H1 (cell line): ENCODE data around the gene POPDC2. TPM values are rescaled to one million over a fixed set of nuclear protein-coding genes. Genes with fewer than 3 reads are reported as not detected.

Experiments used
- CTCF ChIA-PET: fragments of 300-600 bp; sonication (Branson Sonifier 250); formaldehyde crosslinking; loops from one replicate; lab custom pipeline; 2021; ENCODE audit not compliant: partially characterized antibody; lab: Charles Lee
- POLR2A ChIA-PET: fragments of 300-600 bp; sonication (Branson Sonifier 250); formaldehyde crosslinking; loops from one replicate; lab custom pipeline; 2021; ENCODE audit warnings: inconsistent platforms; ENCODE audit not compliant: partially characterized antibody; lab: Charles Lee
- DNase-seq, 2 experiments: peaks; one replicate each; pipeline versions ENCODE4 v3.0.0 to v3.0.0-alpha.2; 2010 to 2022; ENCODE audit warnings: low spot score in 2 of 2, low read depth in 1 of 2, mixed read lengths in 1 of 2
- FAIRE-seq: peaks from 2 replicates; lab custom pipeline; 2011; peaks lifted over from hg19 to GRCh38; lab: Jason Lieb, UNC
- H2AFZ ChIP-seq: 2 replicates; pipeline ENCODE4 v1.8.1; 2012; ENCODE audit warnings: low read length, inconsistent platforms
- H2AK5ac ChIP-seq: 2 replicates; pipeline ENCODE4 v1.6.1; 2013; ENCODE audit warnings: low read depth, low read length
- H2BK120ac ChIP-seq: replicated peaks from 2 replicates; pipeline ENCODE3; 2013; ENCODE audit warnings: low read depth, low read length, inconsistent platforms
- H2BK12ac ChIP-seq: 2 replicates; pipeline ENCODE4 v1.6.1; 2013; ENCODE audit warnings: low read depth, low read length
- H2BK15ac ChIP-seq: 2 replicates; pipeline ENCODE4 v1.6.1; 2013; ENCODE audit warnings: low read length
- H2BK20ac ChIP-seq: 2 replicates; pipeline ENCODE4 v1.6.1; 2013; ENCODE audit warnings: low read length
- H2BK5ac ChIP-seq: 2 replicates; pipeline ENCODE4 v1.6.1; 2013; ENCODE audit warnings: low read depth, low read length
- H3K14ac ChIP-seq: 2 replicates; pipeline ENCODE4 v1.6.1; 2013; ENCODE audit warnings: inconsistent platforms; ENCODE audit not compliant: insufficient read length
- H3K18ac ChIP-seq: 2 replicates; pipeline ENCODE4 v1.6.1; 2013; ENCODE audit warnings: low read length; ENCODE audit errors: extremely low read depth
- H3K23ac ChIP-seq: 2 replicates; pipeline ENCODE4 v1.6.1; 2013; ENCODE audit warnings: inconsistent platforms; ENCODE audit not compliant: insufficient read length
- H3K23me2 ChIP-seq: 2 replicates; pipeline ENCODE4 v1.6.1; 2013; ENCODE audit warnings: low read depth, low read length
- H3K27ac ChIP-seq: 2 replicates; pipeline ENCODE4 v1.6.1; 2011; ENCODE audit warnings: low read depth, low read length, inconsistent platforms
- H3K27me3 ChIP-seq, 4 experiments: replicated peaks in 1 of 4; 1 replicate in 1 of 4; 2 replicates in 3 of 4; pipeline versions ENCODE4 v1.6.1 to v1.8.1; 2011 to 2013; ENCODE audit warnings: low read length in 3 of 4, mild to moderate bottlenecking in 3 of 4, inconsistent platforms in 2 of 4, mixed read lengths in 2 of 4, moderate library complexity in 1 of 4; ENCODE audit not compliant: control insufficient read depth in 3 of 4, insufficient read depth in 3 of 4; ENCODE audit errors: extremely low read depth in 1 of 4
- H3K36me3 ChIP-seq, 4 experiments: 2 replicates each; pipeline versions ENCODE4 v1.6.1 to v1.8.1; 2011 to 2013; ENCODE audit warnings: mild to moderate bottlenecking in 4 of 4, low read length in 3 of 4, moderate library complexity in 2 of 4, control low read depth in 1 of 4, inconsistent platforms in 1 of 4; ENCODE audit not compliant: insufficient read depth in 4 of 4, control insufficient read depth in 2 of 4
- H3K4ac ChIP-seq: replicated peaks from 2 replicates; pipeline ENCODE3; 2013; ENCODE audit warnings: low read length, low read depth, mixed read lengths, inconsistent platforms; ENCODE audit not compliant: insufficient read length
- H3K4me1 ChIP-seq, 4 experiments: replicated peaks in 1 of 4; 1 replicate in 1 of 4; 2 replicates in 3 of 4; pipeline versions ENCODE4 v1.6.1 to v1.8.1; 2011 to 2013; ENCODE audit warnings: low read length in 3 of 4, inconsistent platforms in 2 of 4, mixed read lengths in 1 of 4; ENCODE audit not compliant: insufficient read depth in 4 of 4, control insufficient read depth in 3 of 4
- H3K4me2 ChIP-seq, 2 experiments: 2 replicates each; pipeline versions ENCODE4 v1.6.1 to v1.8.1; 2011 to 2013; ENCODE audit warnings: low read depth in 2 of 2, low read length in 2 of 2, control low read depth in 1 of 2, inconsistent platforms in 1 of 2, mild to moderate bottlenecking in 1 of 2; ENCODE audit not compliant: insufficient read depth in 1 of 2
- H3K4me3 ChIP-seq, 4 experiments: fragments of 200-600, 300-600 bp in 1 of 4; sonication (generic), shearing (Covaris generic), sonication (Bioruptor Twin) in 1 of 4; 2 replicates each; pipeline versions ENCODE4 v1.5.1 to v1.8.1; 2011 to 2016; ENCODE audit warnings: low read length in 4 of 4, low read depth in 3 of 4, control low read depth in 2 of 4, inconsistent platforms in 2 of 4, mild to moderate bottlenecking in 2 of 4, mixed read lengths in 1 of 4, moderate library complexity in 1 of 4; ENCODE audit not compliant: insufficient read depth in 2 of 4; ENCODE audit errors: extremely low read depth in 1 of 4
- H3K56ac ChIP-seq: replicated peaks from 2 replicates; pipeline ENCODE3; 2013; ENCODE audit warnings: low read depth, mild to moderate bottlenecking, mixed read lengths, low read length, inconsistent platforms; ENCODE audit not compliant: insufficient read length
- H3K79me1 ChIP-seq: 2 replicates; pipeline ENCODE4 v1.6.1; 2013; ENCODE audit warnings: low read depth, low read length, control low read depth
- H3K79me2 ChIP-seq, 2 experiments: 2 replicates each; pipeline versions ENCODE4 v1.6.1 to v1.8.1; 2012 to 2013; ENCODE audit warnings: low read length in 2 of 2, mild to moderate bottlenecking in 2 of 2, inconsistent platforms in 1 of 2; ENCODE audit not compliant: insufficient read depth in 2 of 2, control insufficient read depth in 1 of 2
- H3K9ac ChIP-seq, 4 experiments: replicated peaks in 1 of 4; 1 replicate in 1 of 4; 2 replicates in 3 of 4; pipeline versions ENCODE4 v1.6.1 to v1.8.1; 2011 to 2013; ENCODE audit warnings: low read depth in 3 of 4, low read length in 3 of 4, control low read depth in 2 of 4, mild to moderate bottlenecking in 2 of 4, moderate library complexity in 2 of 4, inconsistent platforms in 1 of 4; ENCODE audit errors: extremely low read depth in 1 of 4
- H3K9me3 ChIP-seq, 2 experiments: 2 replicates each; pipeline versions ENCODE4 v1.6.1 to v1.8.1; 2012 to 2013; ENCODE audit warnings: mild to moderate bottlenecking in 2 of 2, moderate library complexity in 2 of 2, control low read depth in 1 of 2, inconsistent platforms in 1 of 2, low read depth in 1 of 2, low read length in 1 of 2, mixed read lengths in 1 of 2; ENCODE audit not compliant: insufficient read depth in 2 of 2
- H4K20me1 ChIP-seq, 2 experiments: replicated peaks in 1 of 2; 2 replicates each; pipeline versions ENCODE3 to v1.8.1; 2011 to 2013; ENCODE audit warnings: inconsistent platforms in 2 of 2, low read length in 2 of 2, mild to moderate bottlenecking in 1 of 2; ENCODE audit not compliant: insufficient read depth in 2 of 2, control insufficient read depth in 1 of 2
- H4K5ac ChIP-seq: 2 replicates; pipeline ENCODE4 v1.6.1; 2013; ENCODE audit warnings: low read length, low read depth, mixed read lengths, inconsistent platforms; ENCODE audit not compliant: insufficient read length
- H4K8ac ChIP-seq: 2 replicates; pipeline ENCODE4 v1.8.0; 2013; ENCODE audit warnings: mild to moderate bottlenecking, moderate library complexity, low read length, inconsistent platforms; ENCODE audit not compliant: insufficient read depth; ENCODE audit errors: extremely low read depth
- H4K91ac ChIP-seq: replicated peaks from 2 replicates; pipeline ENCODE3; 2013; ENCODE audit warnings: low read length, mixed read lengths, inconsistent platforms; ENCODE audit not compliant: insufficient read length
- BACH1 ChIP-seq: IDR thresholded peaks from 2 replicates; pipeline ENCODE4 v1.6.1; 2012; ENCODE audit warnings: low read length, improper control_type of control experiment
- CBX8 ChIP-seq: fragments of 300-800, 300-1000 bp; sonication (generic); IDR thresholded peaks from 2 replicates; pipeline ENCODE4 v1.7.1; 2016; ENCODE audit warnings: low read depth, low read length, borderline replicate concordance
- EP300 ChIP-seq, 2 experiments: IDR thresholded peaks; 1 replicate in 1 of 2; 2 replicates in 1 of 2; pipeline ENCODE4 v1.6.1; 2011 to 2012; ENCODE audit warnings: low read depth in 2 of 2, low read length in 2 of 2, mild to moderate bottlenecking in 2 of 2, borderline replicate concordance in 1 of 2, inconsistent platforms in 1 of 2, moderate library complexity in 1 of 2
- KDM4A ChIP-seq: IDR thresholded peaks from one replicate; pipeline ENCODE4 v1.7.1; 2012; ENCODE audit warnings: low read depth, mild to moderate bottlenecking, moderate library complexity, low read length, inconsistent platforms; ENCODE audit not compliant: severe bottlenecking
- MAFK ChIP-seq: IDR thresholded peaks from 2 replicates; pipeline ENCODE4 v1.6.1; 2012; ENCODE audit warnings: low read depth, mild to moderate bottlenecking, improper control_type of control experiment, low read length
- MAX ChIP-seq: IDR thresholded peaks from 2 replicates; pipeline ENCODE4 v1.6.1; 2012; ENCODE audit warnings: inconsistent platforms
- NRF1 ChIP-seq: IDR thresholded peaks from 2 replicates; pipeline ENCODE4 v1.6.1; 2011; ENCODE audit warnings: mild to moderate bottlenecking, low read depth, low read length, improper control_type of control experiment
- POLR2A ChIP-seq, 2 experiments: IDR thresholded peaks; 1 replicate in 1 of 2; 2 replicates in 1 of 2; pipeline ENCODE4 v1.6.1; 2011; ENCODE audit warnings: low read depth in 2 of 2, low read length in 2 of 2, mild to moderate bottlenecking in 2 of 2; ENCODE audit errors: control extremely low read depth in 1 of 2
- YY1 ChIP-seq: IDR thresholded peaks from 2 replicates; pipeline ENCODE4 v1.6.1; 2011; ENCODE audit warnings: low read depth, mild to moderate bottlenecking, low read length
- WGBS, 2 experiments: shearing (Covaris generic) in 1 of 2; methylation state at CpG; one replicate each; pipeline versions ENCODE4 v1.1.6 to v1.1.7; 2013 to 2015; ENCODE audit warnings: low lambda C conversion rate in 2 of 2, mixed read lengths in 2 of 2, inconsistent platforms in 1 of 2, low coverage in 1 of 2, missing lambda C conversion rate in 1 of 2; ENCODE audit not compliant: insufficient replicate concordance in 2 of 2, insufficient coverage in 1 of 2, insufficient read length in 1 of 2; ENCODE audit errors: extremely low coverage in 1 of 2, missing lambda C conversion rate in 1 of 2; 5-methylcytosine and 5-hydroxymethylcytosine counted together
- polyA plus RNA-seq, 7 experiments: library from polyadenylated mRNA; depleted of rRNA in 3 of 7; stranded (reverse) in 5 of 7; unstranded in 2 of 7; fragments of >200 nt in 5 of 7; fragments of 200-250 nt in 2 of 7; gene quantifications; 1 replicate in 5 of 7; 2 replicates in 1 of 7; 4 replicates in 1 of 7; pipeline versions ENCODE4 v1.2.1 to v1.2.3, GENCODE V29; 2011 to 2013; ENCODE audit warnings: missing spikeins in 2 of 7, mixed read lengths in 2 of 7
- total RNA-seq: library from RNA; stranded (reverse); fragmentation: NEBNext Ultra II Directional; extraction: Animal tissue kit (Norgen Biotek cat#: 25700); gene quantifications from 2 replicates; pipeline ENCODE4 v1.2.1, GENCODE V29; 2021

Gene POPDC2
- total and polyA plus RNA-seq, 2 of the 8 experiments (the other 6 are each of a cell fraction or from before 2014, with no cell fraction given): 0.65 to 1.1 TPM

GRCh38 chr3:119596398-119596797 lies 64.0 kb downstream of the POPDC2 start:
- no peak overlapping the region for H3K27ac ChIP-seq
- no peaks in the 10 kb centered on the region for H3K79me1 ChIP-seq
- H3K4ac ChIP-seq: no peak overlapping the region
- no peak overlapping the region for H3K4me3 ChIP-seq
- H3K23ac ChIP-seq: no peak overlapping the region
- no peak overlapping the region for H3K9ac ChIP-seq
- no peak for FAIRE-seq
- no peaks in the 10 kb centered on the region for H3K79me2 ChIP-seq
- H4K91ac ChIP-seq: no peak overlapping the region
- no peak overlapping the region for H2BK15ac ChIP-seq
- no peaks in the 10 kb centered on the region; a peak in 2 of 7 replicates for H3K4me1 ChIP-seq
- POLR2A ChIA-PET: interaction anchor here (0.5 to 1.0 kb wide), 2 partner anchors 18 to 498 kb away, joined by 3 read pairs; partner anchors contain the start of gene GSK3B
- H2AK5ac ChIP-seq: no peak overlapping the region
- TF ChIP-seq KDM4A (no peak), CBX8 (no peak), BACH1 (no peak), MAFK (no peak), MAX (no peak), POLR2A (IDR thresholded peaks at IDR 0.05; ENCODE audit: control extremely low read depth in 1 of 2, low read depth in 2 of 2, low read length in 2 of 2) (no peak), NRF1 (no peak), YY1 (no peak), EP300 (IDR thresholded peaks at IDR 0.05; ENCODE audit: borderline replicate concordance in 1 of 2, low read depth in 2 of 2, low read length in 2 of 2) (no peak)
- TF ChIP-seq, all 59 proteins: peak for 0
- no peak overlapping the region for H2AFZ ChIP-seq
- no peak overlapping the region for H2BK12ac ChIP-seq
- H2BK20ac ChIP-seq: no peak overlapping the region
- 91% methylated on average over 6 of the region's 6 CpGs; no CpG with 5 or more reads in 1 of the 2 experiments for WGBS, 2 experiments
- H4K8ac ChIP-seq: no peak overlapping the region
- H2BK120ac ChIP-seq: no peak overlapping the region
- no peak overlapping the region for H2BK5ac ChIP-seq
- H3K36me3 ChIP-seq: no peaks in the 10 kb centered on the region
- H3K23me2 ChIP-seq: no peaks in the 10 kb centered on the region; the same call in 1 of the 2 replicates
- no peaks in the 10 kb centered on the region for H3K9me3 ChIP-seq
- no peak for DNase-seq
- no peak overlapping the region for H3K56ac ChIP-seq
- H3K18ac ChIP-seq: no peak overlapping the region
- CTCF ChIA-PET: interaction anchor here (0.7 to 2.0 kb wide), 4 partner anchors 8 to 17 kb away, joined by 3 to 4 read pairs (median 3); no protein-coding TSS in a partner anchor
- no peaks in the 10 kb centered on the region for H3K27me3 ChIP-seq
- H4K20me1 ChIP-seq: no peaks in the 10 kb centered on the region
- H3K4me2 ChIP-seq: no peak overlapping the region
- no peak overlapping the region for H4K5ac ChIP-seq
- no peak overlapping the region for H3K14ac ChIP-seq
